Femur (tissue), 1 donor: ENCODE measurements around the gene MAN2B1.
"Not testable (repeated sequence)": the region's sequence is repeated elsewhere in the genome, so short reads cannot be mapped to it uniquely, and the experiment has no call there.

Source experiments
- DNase-seq: peaks from one replicate; pipeline ENCODE4 v3.0.0-alpha.2; 2017

Gene MAN2B1

GRCh38 chr19:12656899-12657571 lies 9.5 kb downstream of the MAN2B1 start:
- DNase-seq, result peak; percentile 20

DNA sequence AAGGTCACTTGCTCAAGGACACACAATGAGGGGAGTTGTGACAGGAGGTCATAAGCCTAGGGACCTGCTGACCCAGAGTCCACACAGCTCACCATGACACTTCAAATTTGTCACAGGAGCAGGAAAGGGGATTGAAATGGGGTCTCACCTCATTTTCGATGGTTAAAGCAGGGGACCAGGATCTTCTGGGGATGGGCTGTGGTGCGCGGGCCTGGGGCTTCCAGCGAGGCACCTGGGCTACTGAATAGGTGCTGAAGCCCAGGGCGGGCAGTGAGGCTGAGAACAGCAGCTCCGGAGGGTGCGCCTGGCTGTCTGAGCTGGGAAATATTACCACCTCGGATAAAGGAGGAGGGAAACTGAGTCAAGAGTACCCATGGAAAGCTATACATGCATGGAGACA lies 11.0 kb downstream of the MAN2B1 start:
- DNase-seq, result no peak

GRCh38 chr19:12652219-12652618 lies 14.3 kb downstream of the MAN2B1 start:
- no peak for DNase-seq

DNA sequence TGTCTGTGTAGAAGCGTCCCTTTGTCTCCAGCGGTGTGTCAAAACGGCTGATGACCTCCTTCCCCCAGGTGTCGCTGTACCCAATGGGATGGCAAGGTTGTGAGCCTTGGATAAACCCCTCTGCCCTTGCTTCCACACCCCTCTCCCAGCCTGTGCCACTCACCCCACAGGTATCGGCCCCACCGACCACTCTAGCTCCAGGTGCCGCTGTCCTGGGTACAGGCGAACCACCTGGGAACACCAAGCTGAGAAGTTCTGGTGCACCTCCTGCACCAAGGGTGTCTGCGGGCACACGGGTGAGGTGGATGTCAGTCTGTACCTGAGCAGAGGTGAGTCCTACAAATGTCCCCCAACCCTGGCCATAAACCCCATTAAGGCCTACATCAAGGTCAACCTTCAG lies 16.6 kb downstream of the MAN2B1 start:
- DNase-seq, result no peak

DNA sequence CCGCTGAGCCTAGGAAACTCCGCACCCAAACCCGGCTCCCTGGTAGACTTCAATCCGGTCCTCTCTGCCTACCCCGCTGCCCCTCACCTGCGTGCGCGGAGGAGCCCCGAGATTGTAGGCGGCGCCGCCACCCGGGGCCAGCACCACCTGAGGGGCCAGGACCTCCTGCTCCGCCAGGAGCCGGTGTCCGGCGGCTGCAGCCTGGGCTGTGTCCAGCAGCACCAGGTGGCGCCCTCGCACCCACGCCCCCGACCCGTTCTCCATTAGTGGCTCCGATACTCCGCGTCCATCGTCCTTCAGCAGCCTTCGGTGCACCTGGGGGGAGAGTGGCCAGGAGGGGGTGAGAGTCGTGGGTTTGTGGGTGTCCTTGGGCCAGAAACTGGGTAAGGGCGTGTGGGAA lies 18.5 kb downstream of the MAN2B1 start:
- no peak for DNase-seq

GRCh38 chr19:12647490-12648071 lies 19.0 kb downstream of the MAN2B1 start:
- peak; percentile 60 for DNase-seq

- DNase-seq, result no peak
Observed at GRCh38 chr19:12647047-12647446, 19.5 kb downstream of the MAN2B1 start.

GRCh38 chr19:12646551-12646950 lies 20.0 kb downstream of the MAN2B1 start:
- no peak for DNase-seq

DNA sequence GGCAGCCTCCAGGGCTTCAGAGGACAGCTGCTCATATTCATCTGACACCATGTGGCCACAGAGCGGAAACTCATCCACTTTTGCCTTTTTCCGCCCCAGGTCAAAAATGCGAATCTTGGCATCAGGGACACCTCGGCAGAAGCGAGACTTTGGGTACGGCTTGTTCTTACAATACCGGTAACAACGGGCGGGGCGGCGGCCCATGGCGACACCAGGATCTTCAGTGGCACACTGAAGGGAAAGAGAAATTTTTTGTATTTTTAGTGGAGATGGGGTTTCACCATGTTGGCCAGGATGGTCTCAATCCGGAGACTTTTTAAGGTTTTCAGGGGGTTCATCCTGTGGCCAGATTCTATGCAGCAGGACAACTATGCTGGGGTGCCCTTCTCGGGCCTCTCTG lies 22.8 kb downstream of the MAN2B1 start:
- DNase-seq, result not testable (repeated sequence)

- DNase-seq, result no peak
Observed at GRCh38 chr19:12642506-12642905, 24.0 kb downstream of the MAN2B1 start.

GRCh38 chr19:12641456-12641855 lies 25.1 kb downstream of the MAN2B1 start:
- DNase-seq, result no peak

DNA sequence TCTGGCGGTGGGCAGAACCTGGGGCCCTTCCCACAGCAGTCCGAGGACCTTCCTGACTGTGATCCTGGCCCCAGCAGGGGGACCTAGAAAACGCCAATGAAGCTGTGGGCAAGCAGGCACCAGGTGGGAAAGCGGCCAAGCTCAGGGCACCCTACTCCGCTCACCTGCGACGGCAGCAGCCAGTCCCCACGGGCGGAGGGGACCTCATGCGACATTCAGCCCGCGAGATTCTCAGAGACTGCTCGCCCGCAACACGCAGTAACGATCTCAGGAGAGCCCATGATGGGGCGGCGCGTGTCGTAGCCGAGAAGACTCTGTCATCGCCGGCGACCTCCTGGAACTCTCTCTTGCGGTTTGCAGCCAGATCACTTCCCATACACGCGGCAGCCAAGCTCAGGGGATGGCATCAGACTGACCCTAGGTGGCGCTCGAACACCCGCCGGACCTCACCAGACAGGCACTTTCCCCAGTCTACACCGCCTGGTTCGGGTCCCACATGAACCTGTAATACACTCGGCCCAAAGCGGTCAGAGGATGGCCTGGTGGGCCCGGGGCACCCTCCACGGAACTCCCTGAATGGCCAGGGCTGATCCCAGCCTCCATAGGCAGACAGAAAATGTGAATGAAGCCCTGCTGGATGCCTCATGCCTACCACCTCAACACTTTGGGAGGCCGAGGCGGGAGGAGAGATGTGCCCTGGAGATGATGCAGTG lies 26.5 kb downstream of the MAN2B1 start:
- DNase-seq, result peak; percentile 86

GRCh38 chr19:12638611-12639182 lies 27.8 kb downstream of the MAN2B1 start:
- DNase-seq, result no peak

GRCh38 chr19:12636631-12637030 lies 29.9 kb downstream of the MAN2B1 start:
- no peak for DNase-seq

DNA sequence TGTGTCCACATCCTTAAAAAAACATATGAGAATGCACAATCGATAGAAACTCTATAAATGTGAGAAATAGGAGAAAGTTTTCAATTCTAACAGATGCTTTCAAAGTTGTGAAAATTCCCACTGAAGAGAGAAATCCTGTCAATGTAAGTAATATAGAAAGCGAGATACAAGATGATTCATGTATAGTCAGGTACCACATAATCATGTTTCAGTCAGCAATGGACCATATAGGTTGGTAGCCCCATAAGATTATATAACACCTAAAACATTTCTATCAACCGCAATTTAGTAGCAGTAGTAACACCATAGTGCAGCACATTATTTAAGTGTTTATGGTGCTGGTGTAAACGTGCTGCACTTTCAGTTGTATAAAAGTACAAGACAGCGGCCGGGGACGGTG lies 37.3 kb downstream of the MAN2B1 start:
- no peak for DNase-seq

- DNase-seq, result no peak
Observed at GRCh38 chr19:12628040-12629022, 38.2 kb downstream of the MAN2B1 start.

DNA sequence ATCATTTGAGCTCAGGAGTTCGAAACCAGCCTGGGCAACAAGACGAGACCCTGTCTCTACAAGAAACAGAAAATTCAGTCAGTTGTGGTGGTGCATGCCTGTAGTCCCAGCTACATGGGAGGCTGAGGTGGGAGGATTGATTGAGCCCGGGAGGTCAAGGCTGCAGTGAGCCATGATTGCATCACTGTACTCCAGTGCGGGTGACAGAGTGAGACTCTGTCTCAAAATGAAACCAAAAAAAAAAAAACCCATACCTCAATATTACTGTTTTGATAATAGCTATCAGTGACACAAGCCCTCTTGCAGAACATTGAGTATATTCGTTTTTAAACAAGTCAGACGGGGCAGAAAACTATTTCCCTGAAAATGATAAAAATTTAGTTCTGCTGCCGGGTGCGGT lies 39.6 kb downstream of the MAN2B1 start:
- DNase-seq, result no peak

GRCh38 chr19:12623361-12624031 lies 43.0 kb downstream of the MAN2B1 start:
- no peak for DNase-seq

GRCh38 chr19:12621253-12622024 lies 45.1 kb downstream of the MAN2B1 start:
- DNase-seq, result not testable (repeated sequence)

- DNase-seq, result no peak
Observed at GRCh38 chr19:12617646-12618045, 48.9 kb downstream of the MAN2B1 start.

GRCh38 chr19:12611361-12611699 lies 55.2 kb downstream of the MAN2B1 start:
- peak; percentile 91 for DNase-seq
